Stimulated activated CD4-positive, alpha-beta T cell treated with anti-CD3 and anti-CD28 coated beads, Interleukin-1b, Interleukin-23, amount 100 ng/mL, for 1 hour (primary cell): Measurements from ENCODE around the gene TFB2M.

Experiments used
- DNase-seq, 2 donors: peaks; one replicate each; pipeline ENCODE4 v3.0.0-alpha.2; 2020; ENCODE audit warnings: low read depth in 2 of 2

The TFB2M gene

GRCh38 chr1:246552110-246552509, 14.0 kb downstream of the TFB2M start:
- DNase-seq: no peak

- DNase-seq: no peak
These were observed 15.7 kb downstream of the TFB2M start for GRCh38 chr1:246550402-246550801.

GRCh38 chr1:246549665-246550064, 16.4 kb downstream of the TFB2M start:
- no peak for DNase-seq

GRCh38 chr1:246544001-246544400, 22.1 kb downstream of the TFB2M start:
- DNase-seq: no peak

- no peak for DNase-seq
These were observed 25.1 kb downstream of the TFB2M start for GRCh38 chr1:246540738-246541491.

- DNase-seq: no peak
These were observed 28.2 kb downstream of the TFB2M start for GRCh38 chr1:246537887-246538286.

- no peak for DNase-seq
These were observed 28.6 kb downstream of the TFB2M start for GRCh38 chr1:246537441-246537840.

GRCh38 chr1:246534114-246534513, 31.9 kb downstream of the TFB2M start:
- no peak for DNase-seq

- no peak for DNase-seq
These were observed 32.6 kb downstream of the TFB2M start for GRCh38 chr1:246533371-246533905.

GRCh38 chr1:246532519-246532918, 33.5 kb downstream of the TFB2M start:
- no peak for DNase-seq

- DNase-seq: no peak
These were observed 35.6 kb downstream of the TFB2M start for GRCh38 chr1:246530482-246530881.

GRCh38 chr1:246528933-246529731, 36.9 kb downstream of the TFB2M start:
- no peak for DNase-seq

GRCh38 chr1:246527402-246528088, 38.5 kb downstream of the TFB2M start:
- no peak for DNase-seq

- DNase-seq: no peak
These were observed 39.1 kb downstream of the TFB2M start for GRCh38 chr1:246526915-246527314.

GRCh38 chr1:246526380-246526779, 39.7 kb downstream of the TFB2M start:
- no peak for DNase-seq

- DNase-seq: no peak
These were observed 46.5 kb downstream of the TFB2M start for GRCh38 chr1:246519514-246519913.

- DNase-seq: no peak
These were observed 47.4 kb downstream of the TFB2M start for GRCh38 chr1:246518456-246519205.

- DNase-seq: no peak
These were observed 48.7 kb downstream of the TFB2M start for GRCh38 chr1:246517391-246517790.

GRCh38 chr1:246516126-246516525, 49.9 kb downstream of the TFB2M start:
- DNase-seq: no peak

GRCh38 chr1:246515390-246516005, 50.6 kb downstream of the TFB2M start:
- no peak for DNase-seq
